Neural cell (in vitro differentiated cells): ENCODE measurements around the gene PWWP2B. TPM values are rescaled to one million over a fixed set of nuclear protein-coding genes. Genes with fewer than 3 reads are reported as not detected.
"Not testable (repeated sequence)": the region's sequence is repeated elsewhere in the genome, so short reads cannot be mapped to it uniquely, and the experiment has no call there.

ENCODE experiments used
- H2AFZ ChIP-seq: fragments of 200-600, 300-800 bp; sonication (generic), shearing (Covaris generic); 2 replicates; pipeline ENCODE4 v1.6.0; 2014; ENCODE audit warnings: low read depth, mild to moderate bottlenecking, antibody characterized with exemption, low read length, moderate library complexity
- H3F3A ChIP-seq: fragments of 200-600 bp; shearing (Covaris generic); 2 replicates; pipeline ENCODE4 v1.6.1; 2016; ENCODE audit warnings: mild to moderate bottlenecking, moderate library complexity, mixed read lengths, antibody characterized with exemption, low read length; ENCODE audit not compliant: insufficient read depth, poor library complexity, severe bottlenecking
- H3K27ac ChIP-seq: fragments of 200-600, 300-800 bp; sonication (generic), shearing (Covaris generic); 2 replicates; pipeline ENCODE4 v1.5.1; 2014; ENCODE audit warnings: mild to moderate bottlenecking, low read length, moderate library complexity
- H3K27me3 ChIP-seq: fragments of 300-800, 200-600 bp; sonication (generic), shearing (Covaris generic); 2 replicates; pipeline ENCODE4 v1.6.0; 2014; ENCODE audit warnings: mild to moderate bottlenecking, low read depth, low read length, moderate library complexity; ENCODE audit not compliant: insufficient read depth
- H3K36me3 ChIP-seq: fragments of 300-800, 200-600 bp; sonication (generic), shearing (Covaris generic); 2 replicates; pipeline ENCODE4 v1.5.1; 2014; ENCODE audit warnings: mild to moderate bottlenecking, antibody characterized with exemption, low read length, moderate library complexity; ENCODE audit not compliant: insufficient read depth
- H3K4me2 ChIP-seq: fragments of 300-800, 200-600 bp; sonication (generic), shearing (Covaris generic); 2 replicates; pipeline ENCODE4 v1.6.0; 2014; ENCODE audit warnings: mild to moderate bottlenecking, low read length
- H3K4me3 ChIP-seq: fragments of 300-800, 200-600 bp; sonication (generic), shearing (Covaris generic); 2 replicates; pipeline ENCODE4 v1.5.1; 2014; ENCODE audit warnings: mild to moderate bottlenecking, low read length, moderate library complexity
- H3K79me2 ChIP-seq: fragments of 200-600 bp; shearing (Covaris generic); replicated peaks from 2 replicates; pipeline ENCODE4 v1.6.0; 2014; ENCODE audit warnings: mild to moderate bottlenecking, low read length, moderate library complexity; ENCODE audit not compliant: insufficient read depth
- H3K9ac ChIP-seq: fragments of 300-800, 200-600 bp; sonication (generic), shearing (Covaris generic); 2 replicates; pipeline ENCODE4 v1.6.1; 2016; ENCODE audit warnings: mild to moderate bottlenecking, low read length, mixed read lengths
- H3K9me2 ChIP-seq: fragments of 200-600 bp; shearing (Covaris generic); 2 replicates; pipeline ENCODE4 v1.6.1; 2016; ENCODE audit warnings: mild to moderate bottlenecking, low read length, mixed read lengths; ENCODE audit not compliant: insufficient read depth
- H3K9me3 ChIP-seq: fragments of 200-600, 300-800 bp; sonication (generic), shearing (Covaris generic); 2 replicates; pipeline ENCODE4 v1.6.1; 2016; ENCODE audit warnings: mild to moderate bottlenecking, mixed run types, low read length, moderate library complexity, mixed read lengths
- H4K20me1 ChIP-seq: fragments of 200-600 bp; shearing (Covaris generic); 2 replicates; pipeline ENCODE4 v1.6.1; 2016; ENCODE audit warnings: mild to moderate bottlenecking, mixed run types; ENCODE audit not compliant: insufficient read depth
- CTCF ChIP-seq: fragments of 450-650 bp; IDR thresholded peaks from 2 replicates; pipeline ENCODE4 v1.5.1; 2014; ENCODE audit warnings: antibody characterized with exemption, mild to moderate bottlenecking, moderate library complexity; ENCODE audit not compliant: poor library complexity, severe bottlenecking
- EP300 ChIP-seq: fragments of 450-650 bp; conservative IDR thresholded peaks from 2 replicates; pipeline ENCODE4 v1.6.1; 2014; ENCODE audit warnings: antibody characterized with exemption, mild to moderate bottlenecking, moderate library complexity; ENCODE audit not compliant: poor library complexity, severe bottlenecking
- MXI1 ChIP-seq: fragments of 450-650 bp; conservative IDR thresholded peaks from 2 replicates; pipeline ENCODE4 v1.6.1; 2014; ENCODE audit warnings: antibody characterized with exemption, mild to moderate bottlenecking; ENCODE audit not compliant: poor library complexity, severe bottlenecking
- POLR2AphosphoS5 ChIP-seq: IDR thresholded peaks from 2 replicates; pipeline ENCODE4 v1.6.1; 2012
- RAD21 ChIP-seq: fragments of 450-650 bp; conservative IDR thresholded peaks from 2 replicates; pipeline ENCODE4 v1.6.1; 2014; ENCODE audit warnings: antibody characterized with exemption, mild to moderate bottlenecking, moderate library complexity
- REST ChIP-seq: IDR thresholded peaks from 2 replicates; pipeline ENCODE4 v1.6.1; 2012; ENCODE audit warnings: borderline replicate concordance
- SMC3 ChIP-seq: fragments of 450-650 bp; conservative IDR thresholded peaks from 2 replicates; pipeline ENCODE4 v1.6.1; 2014; ENCODE audit warnings: antibody characterized with exemption, mild to moderate bottlenecking, moderate library complexity; ENCODE audit not compliant: poor library complexity
- TAF1 ChIP-seq: IDR thresholded peaks from 2 replicates; pipeline ENCODE4 v1.6.1; 2012; ENCODE audit warnings: low read depth
- polyA plus RNA-seq: library from polyadenylated mRNA; depleted of rRNA; stranded (reverse); fragments of >200 nt; gene quantifications from 2 replicates; pipeline ENCODE4 v1.2.3, GENCODE V29; 2014

Gene PWWP2B
- polyA plus RNA-seq, 1 donor from 2014 or later = 13.0 TPM

- Histone ChIP-seq H3K4me2 (no peak overlapping the region), H3K27ac (no peak overlapping the region), H3K9me2 (no peaks in the 10 kb centered on the region), H3K4me3 (no peak overlapping the region), H3K9me3 (no peaks in the 10 kb centered on the region), H3K36me3 (no peaks in the 10 kb centered on the region), H3K79me2 (no peaks in the 10 kb centered on the region), H3F3A (no peaks in the 10 kb centered on the region), H4K20me1 (no peaks in the 10 kb centered on the region), H2AFZ (no peak overlapping the region), H3K9ac (no peak overlapping the region), H3K27me3 (no peaks in the 10 kb centered on the region)
- TF ChIP-seq CTCF = no peak
- TF ChIP-seq TAF1 = no peak
- TF ChIP-seq REST = no peak
- TF ChIP-seq RAD21 = no peak
- no peak for TF ChIP-seq EP300
- TF ChIP-seq MXI1 = no peak
- no peak for TF ChIP-seq POLR2AphosphoS5
These were observed 45.4 kb upstream of the PWWP2B start for GRCh38 chr10:132351611-132352010.

- H4K20me1 ChIP-seq, H3K79me2 ChIP-seq, H3K27me3 ChIP-seq, H2AFZ ChIP-seq, H3K27ac ChIP-seq, H3K4me2 ChIP-seq, H3K9me3 ChIP-seq, H3F3A ChIP-seq, H3K9ac ChIP-seq, H3K36me3 ChIP-seq, H3K9me2 ChIP-seq, H3K4me3 ChIP-seq: not testable (repeated sequence)
- TF ChIP-seq RAD21 (peak; percentile 63), SMC3 (peak; percentile 80), CTCF (peak; percentile 74)
These were observed 44.3 kb upstream of the PWWP2B start for GRCh38 chr10:132352462-132353308.
